K562 (cell line): ENCODE measurements around the gene ZNF738. TPM values are rescaled to one million over a fixed set of nuclear protein-coding genes. Genes with fewer than 3 reads are reported as not detected.
A peak's percentile ranks its signal among the peaks of the same experiment; 100 is the strongest.

Experiments
- ATF1 ChIP-seq, 2 experiments: fragments of 450-650 bp in 1 of 2; IDR thresholded peaks; 2 replicates each; pipeline ENCODE4 v1.6.1; 2016; ENCODE audit warnings: missing compliant biosample characterization in 1 of 2, missing genetic modification characterization in 1 of 2
- BCOR ChIP-seq: fragments of 450-650 bp; IDR thresholded peaks from 2 replicates; pipeline ENCODE4 v1.6.1; 2016
- CBX1 ChIP-seq: sonication (generic); IDR thresholded peaks from 2 replicates; pipeline ENCODE4 v1.6.1; 2016; ENCODE audit warnings: antibody characterized with exemption, low read depth, mild to moderate bottlenecking
- EP400 ChIP-seq: fragments of 450-650 bp; IDR thresholded peaks from 2 replicates; pipeline ENCODE4 v1.6.1; 2017; ENCODE audit warnings: antibody characterized with exemption, mild to moderate bottlenecking, moderate library complexity
- HLTF ChIP-seq: fragments of 450-650 bp; IDR thresholded peaks from 2 replicates; pipeline ENCODE4 v1.6.1; 2016
- HMG20B ChIP-seq: fragments of 250-450 bp; sonication (Bioruptor Pico); IDR thresholded peaks from 2 replicates; pipeline ENCODE4 v1.5.0; 2021; ENCODE audit warnings: mild to moderate bottlenecking
- KDM5B ChIP-seq: fragments of 200-600 bp; sonication (generic); IDR thresholded peaks from 2 replicates; pipeline ENCODE4 v1.6.1; 2012; ENCODE audit warnings: low read depth, mild to moderate bottlenecking, moderate library complexity, low read length, control low read depth, inconsistent platforms; ENCODE audit not compliant: insufficient replicate concordance
- POLR2A ChIP-seq: fragments of 450-650 bp; conservative IDR thresholded peaks from 2 replicates; pipeline ENCODE4 v1.6.1; 2016
- POLR2AphosphoS5 ChIP-seq: IDR thresholded peaks from 2 replicates; pipeline ENCODE4 v1.6.1; 2011; ENCODE audit warnings: mild to moderate bottlenecking, low read depth, low read length, moderate library complexity; ENCODE audit not compliant: control insufficient read depth, insufficient read depth
- POLR3A ChIP-seq: IDR thresholded peaks from 2 replicates; pipeline ENCODE4 v1.6.1; 2011; ENCODE audit warnings: borderline replicate concordance, mild to moderate bottlenecking, moderate library complexity; ENCODE audit not compliant: insufficient read length, insufficient read depth; ENCODE audit errors: extremely low read depth
- RBFOX2 ChIP-seq: fragments of 200-400 bp; formaldehyde crosslinking; IDR thresholded peaks from 2 replicates; pipeline ENCODE4 v1.6.1; 2017; ENCODE audit warnings: low read depth, mild to moderate bottlenecking, low read length, moderate library complexity
- STAG1 ChIP-seq: sonication (generic); formaldehyde crosslinking; IDR thresholded peaks from 2 replicates; pipeline ENCODE4 v1.5.0; 2020; ENCODE audit warnings: missing genetic modification reagents, borderline replicate concordance
- ZNF12 ChIP-seq: sonication (generic); formaldehyde crosslinking; IDR thresholded peaks from 2 replicates; pipeline ENCODE4 v1.4.0; 2020; ENCODE audit warnings: mild to moderate bottlenecking, missing genetic modification reagents
- ZNF212 ChIP-seq: fragments of 450-650 bp; formaldehyde crosslinking; IDR thresholded peaks from 2 replicates; pipeline ENCODE4 v1.4.0; 2020; ENCODE audit warnings: mild to moderate bottlenecking
- ZNF41 ChIP-seq: fragments of 250-450 bp; sonication (Bioruptor Pico); conservative IDR thresholded peaks from 2 replicates; pipeline ENCODE4 v1.4.0; 2020; ENCODE audit warnings: mild to moderate bottlenecking
- polyA plus RNA-seq, 8 experiments: library from polyadenylated mRNA; depleted of rRNA in 4 of 8; stranded (reverse) in 5 of 8; unstranded in 3 of 8; fragments of >200 nt; fragmentation: Nextera tagmentation in 2 of 8; fragmentation: Illumina TruSeq in 1 of 8; extraction: Ambion mirVana in 2 of 8; extraction: Trizol in 1 of 8; gene quantifications; 2 replicates each; pipeline versions ENCODE4 v1.2.1 to v1.2.3, GENCODE V29; 2011 to 2014; ENCODE audit warnings: inconsistent platforms in 1 of 8, missing spikeins in 1 of 8
- total RNA-seq, 7 experiments: library from RNA; depleted of rRNA in 6 of 7; stranded (reverse); fragments of >200 nt in 6 of 7; fragmentation: Illumina TruSeq in 2 of 7; extraction: Trizol in 2 of 7; gene quantifications; 2 replicates each; pipeline versions ENCODE4 v1.2.1 to v1.2.3, GENCODE V29; 2011 to 2021; ENCODE audit warnings: low replicate concordance in 1 of 7
- TF ChIP-seq, protein P1 (sequence below), 2 experiments: fragments of 450-650 bp; IDR thresholded peaks; 2 replicates each; pipeline ENCODE4 v1.6.1; 2016
- TF ChIP-seq, protein P2 (sequence below), 2 experiments: fragments of 450-650 bp; IDR thresholded peaks; 2 replicates each; pipeline ENCODE4 v1.6.1; 2018; ENCODE audit warnings: mild to moderate bottlenecking in 2 of 2, low read depth in 1 of 2; ENCODE audit not compliant: partially characterized antibody in 2 of 2
- TF ChIP-seq, protein P3 (sequence below): sonication (generic); formaldehyde crosslinking; IDR thresholded peaks from 2 replicates; pipeline ENCODE4 v1.8.0; 2022; ENCODE audit warnings: mild to moderate bottlenecking, missing genetic modification reagents

The ZNF738 gene
- total and polyA plus RNA-seq, 9 of the 15 experiments (the other 6 are each of a cell fraction or from before 2014, with no cell fraction given), result 5.6 to 15.0 (median 8.6) TPM

DNA sequence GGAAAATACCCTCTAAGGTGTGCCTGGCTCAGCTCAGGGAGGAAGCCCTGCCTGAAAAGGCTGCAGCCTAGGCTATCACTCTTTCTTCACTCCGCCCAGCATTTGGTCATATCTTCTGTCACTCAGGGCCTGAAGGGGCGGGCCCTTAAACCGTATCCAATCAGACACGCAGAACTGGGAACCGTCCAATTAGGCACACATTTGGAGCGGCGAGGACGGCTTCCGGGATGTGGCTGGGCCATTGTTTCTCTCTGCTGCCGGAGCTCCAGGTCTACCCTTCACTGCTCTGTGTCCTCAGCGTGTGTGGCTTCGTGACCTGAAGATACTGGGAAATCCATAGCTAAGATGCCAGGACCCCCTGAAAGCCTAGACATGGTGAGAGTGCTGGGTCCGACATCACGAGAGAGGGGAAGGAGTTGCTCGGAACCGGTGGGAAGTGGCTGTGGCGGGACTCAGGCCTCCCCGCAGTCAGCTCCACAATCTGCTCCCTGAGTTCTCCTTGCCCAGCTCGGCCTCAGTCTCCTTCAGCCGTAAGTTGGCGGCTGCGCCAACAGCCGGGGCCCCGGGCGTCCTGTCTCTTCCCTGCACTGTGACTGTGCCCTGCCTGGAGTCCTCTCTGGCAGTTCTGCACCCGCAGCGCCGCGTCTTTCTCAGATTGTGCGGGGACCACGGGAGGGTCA lies 38.2 kb downstream of the ZNF738 start, which contains the start of gene ZNF493 (continued):
- TF ChIP-seq ZNF41 (CRISPR knock-in tag) (no peak), KDM5B (peak; percentile 72), BCOR (0 out of 2 replicates have a peak, but pooled peaks have one; percentile 18), ATF1 (CRISPR knock-in tag; IDR thresholded peaks at IDR 0.05) (no peak), ATF1 (tag; IDR thresholded peaks at IDR 0.05) (peak; percentile 75), HMG20B (CRISPR knock-in tag) (no peak), POLR2A (peak; percentile 87), RBFOX2 (peak; percentile 77), STAG1 (no peak), EP400 (0 out of 2 replicates have a peak, but pooled peaks have one; percentile 22), POLR3A (no peak), HLTF (no peak), ZNF212 (CRISPR knock-in tag) (no peak), CBX1 (peak; percentile 82), ZNF12 (CRISPR knock-in tag) (peak; percentile 37; the same call in 1 of the 2 replicates), POLR2AphosphoS5 (peak; percentile 65; the same call in 1 of the 2 replicates)
- TF ChIP-seq, protein P1, sequence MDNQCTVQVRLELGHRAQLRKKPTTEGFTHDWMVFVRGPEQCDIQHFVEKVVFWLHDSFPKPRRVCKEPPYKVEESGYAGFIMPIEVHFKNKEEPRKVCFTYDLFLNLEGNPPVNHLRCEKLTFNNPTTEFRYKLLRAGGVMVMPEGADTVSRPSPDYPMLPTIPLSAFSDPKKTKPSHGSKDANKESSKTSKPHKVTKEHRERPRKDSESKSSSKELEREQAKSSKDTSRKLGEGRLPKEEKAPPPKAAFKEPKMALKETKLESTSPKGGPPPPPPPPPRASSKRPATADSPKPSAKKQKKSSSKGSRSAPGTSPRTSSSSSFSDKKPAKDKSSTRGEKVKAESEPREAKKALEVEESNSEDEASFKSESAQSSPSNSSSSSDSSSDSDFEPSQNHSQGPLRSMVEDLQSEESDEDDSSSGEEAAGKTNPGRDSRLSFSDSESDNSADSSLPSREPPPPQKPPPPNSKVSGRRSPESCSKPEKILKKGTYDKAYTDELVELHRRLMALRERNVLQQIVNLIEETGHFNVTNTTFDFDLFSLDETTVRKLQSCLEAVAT (IDR thresholded peaks at IDR 0.05), result peak; percentile 26 to 55; a peak in 2 of 4 replicates
- TF ChIP-seq, protein P2, sequence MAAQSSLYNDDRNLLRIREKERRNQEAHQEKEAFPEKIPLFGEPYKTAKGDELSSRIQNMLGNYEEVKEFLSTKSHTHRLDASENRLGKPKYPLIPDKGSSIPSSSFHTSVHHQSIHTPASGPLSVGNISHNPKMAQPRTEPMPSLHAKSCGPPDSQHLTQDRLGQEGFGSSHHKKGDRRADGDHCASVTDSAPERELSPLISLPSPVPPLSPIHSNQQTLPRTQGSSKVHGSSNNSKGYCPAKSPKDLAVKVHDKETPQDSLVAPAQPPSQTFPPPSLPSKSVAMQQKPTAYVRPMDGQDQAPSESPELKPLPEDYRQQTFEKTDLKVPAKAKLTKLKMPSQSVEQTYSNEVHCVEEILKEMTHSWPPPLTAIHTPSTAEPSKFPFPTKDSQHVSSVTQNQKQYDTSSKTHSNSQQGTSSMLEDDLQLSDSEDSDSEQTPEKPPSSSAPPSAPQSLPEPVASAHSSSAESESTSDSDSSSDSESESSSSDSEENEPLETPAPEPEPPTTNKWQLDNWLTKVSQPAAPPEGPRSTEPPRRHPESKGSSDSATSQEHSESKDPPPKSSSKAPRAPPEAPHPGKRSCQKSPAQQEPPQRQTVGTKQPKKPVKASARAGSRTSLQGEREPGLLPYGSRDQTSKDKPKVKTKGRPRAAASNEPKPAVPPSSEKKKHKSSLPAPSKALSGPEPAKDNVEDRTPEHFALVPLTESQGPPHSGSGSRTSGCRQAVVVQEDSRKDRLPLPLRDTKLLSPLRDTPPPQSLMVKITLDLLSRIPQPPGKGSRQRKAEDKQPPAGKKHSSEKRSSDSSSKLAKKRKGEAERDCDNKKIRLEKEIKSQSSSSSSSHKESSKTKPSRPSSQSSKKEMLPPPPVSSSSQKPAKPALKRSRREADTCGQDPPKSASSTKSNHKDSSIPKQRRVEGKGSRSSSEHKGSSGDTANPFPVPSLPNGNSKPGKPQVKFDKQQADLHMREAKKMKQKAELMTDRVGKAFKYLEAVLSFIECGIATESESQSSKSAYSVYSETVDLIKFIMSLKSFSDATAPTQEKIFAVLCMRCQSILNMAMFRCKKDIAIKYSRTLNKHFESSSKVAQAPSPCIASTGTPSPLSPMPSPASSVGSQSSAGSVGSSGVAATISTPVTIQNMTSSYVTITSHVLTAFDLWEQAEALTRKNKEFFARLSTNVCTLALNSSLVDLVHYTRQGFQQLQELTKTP (IDR thresholded peaks at IDR 0.05; ENCODE audit: low read depth in 1 of 2, partially characterized antibody in 2 of 2), result peak in 1 of 2 experiments; percentile 37
- TF ChIP-seq, protein P3, sequence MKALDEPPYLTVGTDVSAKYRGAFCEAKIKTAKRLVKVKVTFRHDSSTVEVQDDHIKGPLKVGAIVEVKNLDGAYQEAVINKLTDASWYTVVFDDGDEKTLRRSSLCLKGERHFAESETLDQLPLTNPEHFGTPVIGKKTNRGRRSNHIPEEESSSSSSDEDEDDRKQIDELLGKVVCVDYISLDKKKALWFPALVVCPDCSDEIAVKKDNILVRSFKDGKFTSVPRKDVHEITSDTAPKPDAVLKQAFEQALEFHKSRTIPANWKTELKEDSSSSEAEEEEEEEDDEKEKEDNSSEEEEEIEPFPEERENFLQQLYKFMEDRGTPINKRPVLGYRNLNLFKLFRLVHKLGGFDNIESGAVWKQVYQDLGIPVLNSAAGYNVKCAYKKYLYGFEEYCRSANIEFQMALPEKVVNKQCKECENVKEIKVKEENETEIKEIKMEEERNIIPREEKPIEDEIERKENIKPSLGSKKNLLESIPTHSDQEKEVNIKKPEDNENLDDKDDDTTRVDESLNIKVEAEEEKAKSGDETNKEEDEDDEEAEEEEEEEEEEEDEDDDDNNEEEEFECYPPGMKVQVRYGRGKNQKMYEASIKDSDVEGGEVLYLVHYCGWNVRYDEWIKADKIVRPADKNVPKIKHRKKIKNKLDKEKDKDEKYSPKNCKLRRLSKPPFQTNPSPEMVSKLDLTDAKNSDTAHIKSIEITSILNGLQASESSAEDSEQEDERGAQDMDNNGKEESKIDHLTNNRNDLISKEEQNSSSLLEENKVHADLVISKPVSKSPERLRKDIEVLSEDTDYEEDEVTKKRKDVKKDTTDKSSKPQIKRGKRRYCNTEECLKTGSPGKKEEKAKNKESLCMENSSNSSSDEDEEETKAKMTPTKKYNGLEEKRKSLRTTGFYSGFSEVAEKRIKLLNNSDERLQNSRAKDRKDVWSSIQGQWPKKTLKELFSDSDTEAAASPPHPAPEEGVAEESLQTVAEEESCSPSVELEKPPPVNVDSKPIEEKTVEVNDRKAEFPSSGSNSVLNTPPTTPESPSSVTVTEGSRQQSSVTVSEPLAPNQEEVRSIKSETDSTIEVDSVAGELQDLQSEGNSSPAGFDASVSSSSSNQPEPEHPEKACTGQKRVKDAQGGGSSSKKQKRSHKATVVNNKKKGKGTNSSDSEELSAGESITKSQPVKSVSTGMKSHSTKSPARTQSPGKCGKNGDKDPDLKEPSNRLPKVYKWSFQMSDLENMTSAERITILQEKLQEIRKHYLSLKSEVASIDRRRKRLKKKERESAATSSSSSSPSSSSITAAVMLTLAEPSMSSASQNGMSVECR (CRISPR knock-in tag), result 0 out of 2 replicates have a peak, but pooled peaks have one; percentile 41
